GM13977 (cell line): ENCODE data around the gene FSD2.

Experiments
- DNase-seq: peaks from one replicate; pipeline ENCODE4 v3.0.0; 2012; ENCODE audit warnings: low spot score
- CTCF ChIP-seq: IDR thresholded peaks from 2 replicates; pipeline ENCODE4 v1.5.1; 2012; ENCODE audit warnings: mild to moderate bottlenecking, control low read depth; ENCODE audit not compliant: insufficient read depth; ENCODE audit errors: extremely low read depth, missing control alignments
- in situ Hi-C: fragments of 300-500 bp; cut with MboI; formaldehyde crosslinking; loops from one replicate; pipeline ENCODE4 v1.12.0; 2022; ENCODE audit warnings: low sequenced_read_pairs, low pct_unique_long_range_greater_than_20kb, mixed read lengths, inconsistent platforms; ENCODE audit not compliant: unreplicated experiment

Gene FSD2

GRCh38 chr15:82764117-82764490 is 41.8 kb downstream of the FSD2 start:
- DNase-seq: no peak
- no peak for TF ChIP-seq CTCF
- in situ Hi-C loops: no loop called here

- no peak for DNase-seq
- no peak for TF ChIP-seq CTCF
- in situ Hi-C loops: no loop called here
Observed at GRCh38 chr15:82763361-82764116, 42.3 kb downstream of the FSD2 start.

GRCh38 chr15:82751308-82751707 is 54.6 kb downstream of the FSD2 start:
- in situ Hi-C loops: no loop called here
- TF ChIP-seq CTCF: no peak
- DNase-seq: no peak

- peak; percentile 31 for DNase-seq
- TF ChIP-seq CTCF: peak; percentile 7
- in situ Hi-C loops: no loop called here
Observed at GRCh38 chr15:82750831-82751180, 55.1 kb downstream of the FSD2 start.

GRCh38 chr15:82749951-82750830 is 55.7 kb downstream of the FSD2 start:
- in situ Hi-C loops: no loop called here
- TF ChIP-seq CTCF: no peak
- peak; percentile 85 for DNase-seq

GRCh38 chr15:82748315-82748714 is 57.6 kb downstream of the FSD2 start:
- in situ Hi-C loops: no loop called here
- TF ChIP-seq CTCF: no peak

More at GRCh38 chr15:82748315-82748714, 57.6 kb downstream of the FSD2 start:
- DNase-seq: no peak
